T-helper 2 cell treated with Interferon-gamma antibody and Interleukin-4, amounts not matched to agents 5 μg/mL and 100 μg/mL, for 36 hours (primary cell): ENCODE measurements around the gene SNORC.
"Not testable (repeated sequence)": the region's sequence is repeated elsewhere in the genome, so short reads cannot be mapped to it uniquely, and the experiment has no call there.

Source experiments
- DNase-seq: peaks from one replicate; pipeline ENCODE4 v3.0.0; 2021; ENCODE audit warnings: low spot score
- H3K27ac Mint-ChIP-seq: one replicate; pipeline ENCODE4 v1.8.0; 2021; ENCODE audit warnings: mild to moderate bottlenecking, mixed read lengths
- H3K27me3 Mint-ChIP-seq: one replicate; pipeline ENCODE4 v1.8.0; 2021; ENCODE audit warnings: low read depth, mixed read lengths
- H3K36me3 Mint-ChIP-seq: one replicate; pipeline ENCODE4 v1.8.0; 2021; ENCODE audit warnings: low read depth, mixed read lengths
- H3K4me1 Mint-ChIP-seq: one replicate; pipeline ENCODE4 v1.8.0; 2021; ENCODE audit warnings: low read depth, mixed read lengths
- H3K4me3 Mint-ChIP-seq: one replicate; pipeline ENCODE4 v1.8.0; 2022; ENCODE audit warnings: mild to moderate bottlenecking, moderate library complexity, mixed read lengths
- H3K9me3 Mint-ChIP-seq: one replicate; pipeline ENCODE4 v1.8.0; 2021; ENCODE audit warnings: mixed read lengths

Gene SNORC

DNA sequence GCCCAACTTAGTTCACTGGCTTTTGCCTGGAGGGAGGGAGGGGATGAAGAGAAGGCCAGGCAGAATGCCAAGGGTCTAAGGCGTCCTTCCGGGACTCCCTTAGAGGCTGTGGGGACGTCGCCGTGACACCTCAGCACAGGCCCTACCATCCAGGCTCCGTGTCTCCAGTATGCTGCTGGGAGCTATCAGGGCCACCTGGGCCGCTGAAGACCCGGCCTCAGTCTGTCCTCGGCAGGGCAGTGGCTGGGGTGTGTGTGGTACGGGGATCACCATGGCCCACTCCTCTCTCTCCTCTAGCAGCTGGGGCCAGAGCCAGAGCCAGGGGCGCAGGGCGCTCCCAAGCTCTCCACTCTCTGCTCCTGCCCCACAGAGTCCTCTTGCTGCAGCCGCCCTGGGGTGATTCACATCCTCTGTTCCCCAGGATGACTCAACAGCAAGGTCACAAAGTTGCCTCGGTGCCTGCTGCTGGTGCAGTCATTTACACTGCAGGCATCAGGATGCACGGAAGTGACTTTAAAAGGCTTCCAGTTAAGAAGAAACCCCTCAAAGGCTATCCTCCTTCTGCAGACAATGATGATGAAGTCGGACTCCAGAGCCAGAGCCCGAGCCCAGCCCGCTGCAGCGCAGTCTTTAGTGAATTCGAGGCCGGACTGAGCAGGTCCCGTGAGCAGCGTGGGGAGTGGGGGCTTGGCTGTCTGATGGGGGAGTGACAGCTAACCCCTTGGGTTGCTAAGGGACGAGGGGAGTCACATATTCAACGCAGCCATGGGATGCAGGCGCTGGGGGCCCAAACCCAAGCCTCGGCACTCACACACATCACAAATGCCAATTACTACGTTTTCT is 31.9 kb downstream of the SNORC start:
- Mint-ChIP-seq H3K4me3 (no peak overlapping the region), H3K9me3 (no peaks in the 10 kb centered on the region), H3K36me3 (no peaks in the 10 kb centered on the region), H3K27ac (no peak overlapping the region), H3K4me1 (no peaks in the 10 kb centered on the region), H3K27me3 (no peaks in the 10 kb centered on the region)
- DNase-seq, result peak; percentile 60

DNA sequence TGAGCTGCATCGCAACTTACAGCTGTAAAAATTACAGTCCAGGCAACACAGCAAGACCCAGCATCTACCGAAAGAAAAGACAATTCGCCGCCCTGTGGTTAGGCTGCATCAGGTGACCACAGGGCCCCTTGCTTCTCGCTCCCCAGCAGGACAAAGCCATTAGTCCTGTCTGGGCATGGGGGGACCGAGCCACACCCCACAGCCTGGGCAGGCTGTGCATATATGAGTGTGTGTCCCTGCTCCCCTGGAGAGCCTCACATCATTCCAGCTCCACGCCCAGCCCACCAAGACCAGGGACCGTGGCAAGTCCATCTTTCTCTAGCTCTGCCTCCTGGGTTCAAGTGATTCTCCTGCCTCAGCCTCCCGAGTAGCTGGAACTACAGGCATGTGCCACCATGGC is 33.9 kb downstream of the SNORC start:
- H3K36me3 Mint-ChIP-seq, result no peaks in the 10 kb centered on the region
- H3K27me3 Mint-ChIP-seq, result no peaks in the 10 kb centered on the region
- no peaks in the 10 kb centered on the region for H3K9me3 Mint-ChIP-seq
- H3K4me1 Mint-ChIP-seq, result no peaks in the 10 kb centered on the region
- H3K4me3 Mint-ChIP-seq, result no peak overlapping the region
- no peak overlapping the region for H3K27ac Mint-ChIP-seq
- DNase-seq, result no peak

GRCh38 chr2:232906867-232907717 is 37.0 kb downstream of the SNORC start:
- Mint-ChIP-seq H3K27me3 (peaks cover 18% of the 10 kb centered on the region), H3K9me3 (peaks cover 15% of the 10 kb centered on the region)
- not testable (repeated sequence) for H3K36me3 Mint-ChIP-seq, H3K27ac Mint-ChIP-seq, H3K4me3 Mint-ChIP-seq, DNase-seq, H3K4me1 Mint-ChIP-seq

- not testable (repeated sequence) for H3K36me3 Mint-ChIP-seq, H3K4me3 Mint-ChIP-seq, H3K4me1 Mint-ChIP-seq, H3K27ac Mint-ChIP-seq, DNase-seq
- Mint-ChIP-seq H3K9me3 (peaks cover 15% of the 10 kb centered on the region), H3K27me3 (peaks cover 18% of the 10 kb centered on the region)
Measured at GRCh38 chr2:232907718-232908085, 37.6 kb downstream of the SNORC start.

DNA sequence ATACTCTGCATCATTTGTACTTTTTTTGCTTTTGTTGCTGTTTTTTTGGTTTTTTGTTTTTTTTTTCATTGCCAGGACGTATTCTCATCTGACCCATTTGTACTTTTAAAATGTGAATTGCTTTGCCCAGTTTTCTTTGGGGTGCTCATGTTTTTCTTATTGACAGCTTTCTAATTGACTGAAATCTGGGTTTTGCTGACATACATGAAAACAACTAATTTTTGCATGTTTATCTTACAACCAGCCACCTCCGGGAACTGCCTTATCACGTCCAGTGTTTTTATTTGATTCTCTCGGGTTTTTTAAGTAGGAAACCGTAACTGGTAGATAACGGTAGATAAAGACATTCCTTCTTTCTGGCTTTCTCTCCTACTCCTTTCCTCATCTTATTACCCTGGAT is 38.6 kb downstream of the SNORC start:
- peaks cover 15% of the 10 kb centered on the region for H3K9me3 Mint-ChIP-seq
- no peak for DNase-seq
- H3K4me1 Mint-ChIP-seq, result no peaks in the 10 kb centered on the region
- peaks cover 20% of the 10 kb centered on the region for H3K27me3 Mint-ChIP-seq
- H3K4me3 Mint-ChIP-seq, result no peak overlapping the region
- no peak overlapping the region for H3K27ac Mint-ChIP-seq
- no peaks in the 10 kb centered on the region for H3K36me3 Mint-ChIP-seq

DNA sequence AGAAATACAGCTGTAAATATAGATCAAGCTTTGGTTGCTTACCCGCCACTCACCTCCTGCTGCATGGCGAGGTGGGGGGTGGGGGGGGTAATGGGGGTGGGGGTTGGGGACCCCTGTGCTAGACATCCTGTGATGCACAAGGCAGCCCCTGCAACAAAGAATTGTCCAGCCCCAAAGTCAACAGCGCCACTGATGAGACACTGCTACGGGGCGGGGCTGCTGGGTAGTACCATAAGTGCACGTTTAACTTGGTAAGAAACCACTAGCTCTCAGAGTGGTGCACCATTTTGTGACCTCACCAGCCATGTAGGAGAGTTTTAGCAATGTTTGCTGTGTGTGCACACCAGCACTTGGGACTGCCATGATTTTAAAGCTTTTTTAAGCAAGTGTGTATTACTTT is 40.3 kb downstream of the SNORC start:
- no peak overlapping the region for H3K4me3 Mint-ChIP-seq
- no peak overlapping the region for H3K27ac Mint-ChIP-seq
- peaks cover 15% of the 10 kb centered on the region for H3K9me3 Mint-ChIP-seq
- H3K36me3 Mint-ChIP-seq, result no peaks in the 10 kb centered on the region
- peaks cover 26% of the 10 kb centered on the region for H3K27me3 Mint-ChIP-seq
- no peaks in the 10 kb centered on the region for H3K4me1 Mint-ChIP-seq
- no peak for DNase-seq

DNA sequence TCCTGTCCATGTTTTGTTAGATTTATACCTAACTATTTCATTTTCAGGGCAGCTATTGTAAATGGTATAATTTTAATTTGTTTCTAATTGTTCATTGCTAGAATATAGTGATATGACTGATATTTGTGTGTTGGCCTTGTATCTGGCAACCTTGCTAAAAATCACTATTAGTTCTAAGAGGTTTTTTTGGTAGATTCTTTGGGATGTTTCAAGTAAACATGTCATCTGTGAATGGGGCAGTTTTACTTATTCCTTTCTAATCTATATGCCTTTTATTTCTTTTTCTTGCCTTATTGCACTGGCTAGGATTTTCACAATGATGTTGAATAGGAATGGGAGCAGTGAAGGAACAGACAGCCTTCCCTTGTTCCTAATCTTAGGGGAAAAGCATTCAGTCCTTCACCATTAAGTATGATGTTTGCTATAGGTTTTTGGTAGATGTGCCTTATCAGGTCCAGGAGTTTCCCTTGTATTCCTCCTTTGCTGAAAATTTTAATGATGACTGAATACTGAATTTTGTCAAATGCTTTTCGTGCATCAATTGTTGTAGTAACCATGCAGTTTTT is 41.7 kb downstream of the SNORC start:
- DNase-seq, result no peak
- Mint-ChIP-seq H3K27me3 (peaks cover 30% of the 10 kb centered on the region), H3K27ac (no peak overlapping the region), H3K36me3 (no peaks in the 10 kb centered on the region), H3K4me3 (no peak overlapping the region), H3K4me1 (no peaks in the 10 kb centered on the region), H3K9me3 (peaks cover 15% of the 10 kb centered on the region)

DNA sequence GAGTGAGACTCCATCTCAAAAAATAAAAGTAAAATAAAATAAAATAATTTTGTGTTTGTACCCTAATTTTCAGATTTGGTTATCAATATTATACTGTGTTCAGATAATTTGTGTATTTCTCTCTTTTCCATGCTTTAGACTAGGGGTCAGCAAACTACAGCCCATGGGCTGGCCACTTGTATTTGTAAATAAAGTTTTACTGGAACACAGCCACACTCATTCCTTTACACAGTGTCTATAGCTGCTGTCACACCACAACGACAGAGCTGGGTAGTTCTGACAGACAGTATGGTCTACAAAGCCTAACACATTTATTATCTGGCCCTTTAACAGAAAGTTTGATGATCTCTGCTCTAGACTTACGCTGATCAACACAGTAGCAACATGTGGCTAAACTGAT is 43.8 kb downstream of the SNORC start:
- DNase-seq, result no peak
- Mint-ChIP-seq H3K4me1 (no peaks in the 10 kb centered on the region), H3K27me3 (peaks cover 31% of the 10 kb centered on the region), H3K36me3 (no peaks in the 10 kb centered on the region), H3K9me3 (peaks cover 15% of the 10 kb centered on the region), H3K4me3 (no peak overlapping the region), H3K27ac (no peak overlapping the region)

- H3K27ac Mint-ChIP-seq, result no peak overlapping the region
- no peaks in the 10 kb centered on the region for H3K4me1 Mint-ChIP-seq
- H3K4me3 Mint-ChIP-seq, result no peak overlapping the region
- no peak for DNase-seq
- H3K27me3 Mint-ChIP-seq, result peaks cover 13% of the 10 kb centered on the region
- H3K9me3 Mint-ChIP-seq, result no peaks in the 10 kb centered on the region
- no peaks in the 10 kb centered on the region for H3K36me3 Mint-ChIP-seq
Measured at GRCh38 chr2:232919141-232919540, 49.1 kb downstream of the SNORC start.

GRCh38 chr2:232920055-232920454 is 50.0 kb downstream of the SNORC start:
- H3K36me3 Mint-ChIP-seq, result no peaks in the 10 kb centered on the region
- H3K4me1 Mint-ChIP-seq, result no peaks in the 10 kb centered on the region
- no peak for DNase-seq
- H3K4me3 Mint-ChIP-seq, result no peak overlapping the region
- H3K27ac Mint-ChIP-seq, result no peak overlapping the region
- H3K27me3 Mint-ChIP-seq, result peaks cover 19% of the 10 kb centered on the region
- H3K9me3 Mint-ChIP-seq, result no peaks in the 10 kb centered on the region

DNA sequence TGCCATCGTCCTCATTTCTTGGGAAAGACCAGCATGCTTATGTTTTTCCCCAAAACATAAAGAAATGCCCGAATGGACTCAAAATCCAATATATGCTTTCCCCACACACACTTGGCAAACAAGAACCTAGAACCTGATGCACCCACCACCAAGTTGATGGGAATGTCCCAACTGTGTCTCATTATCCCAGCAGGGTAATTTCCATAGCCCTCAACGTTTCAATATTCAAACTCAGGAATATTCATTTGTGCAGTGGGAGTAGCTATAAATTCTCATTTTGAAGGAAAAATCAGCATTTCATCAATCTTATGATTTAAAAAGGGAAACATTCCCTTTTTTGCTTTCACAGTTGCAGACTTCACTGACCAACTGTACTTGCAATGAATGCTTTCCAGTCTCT is 50.7 kb downstream of the SNORC start:
- H3K4me1 Mint-ChIP-seq, result no peaks in the 10 kb centered on the region
- H3K9me3 Mint-ChIP-seq, result no peaks in the 10 kb centered on the region
- no peaks in the 10 kb centered on the region for H3K36me3 Mint-ChIP-seq
- DNase-seq, result no peak
- H3K4me3 Mint-ChIP-seq, result no peak overlapping the region
- no peak overlapping the region for H3K27ac Mint-ChIP-seq
- H3K27me3 Mint-ChIP-seq, result peaks cover 21% of the 10 kb centered on the region

- Mint-ChIP-seq H3K36me3 (no peaks in the 10 kb centered on the region), H3K4me1 (no peaks in the 10 kb centered on the region), H3K27me3 (peaks cover 37% of the 10 kb centered on the region), H3K27ac (no peak overlapping the region), H3K4me3 (no peak overlapping the region), H3K9me3 (no peaks in the 10 kb centered on the region)
- no peak for DNase-seq
Measured at GRCh38 chr2:232924433-232924832, 54.4 kb downstream of the SNORC start.

DNA sequence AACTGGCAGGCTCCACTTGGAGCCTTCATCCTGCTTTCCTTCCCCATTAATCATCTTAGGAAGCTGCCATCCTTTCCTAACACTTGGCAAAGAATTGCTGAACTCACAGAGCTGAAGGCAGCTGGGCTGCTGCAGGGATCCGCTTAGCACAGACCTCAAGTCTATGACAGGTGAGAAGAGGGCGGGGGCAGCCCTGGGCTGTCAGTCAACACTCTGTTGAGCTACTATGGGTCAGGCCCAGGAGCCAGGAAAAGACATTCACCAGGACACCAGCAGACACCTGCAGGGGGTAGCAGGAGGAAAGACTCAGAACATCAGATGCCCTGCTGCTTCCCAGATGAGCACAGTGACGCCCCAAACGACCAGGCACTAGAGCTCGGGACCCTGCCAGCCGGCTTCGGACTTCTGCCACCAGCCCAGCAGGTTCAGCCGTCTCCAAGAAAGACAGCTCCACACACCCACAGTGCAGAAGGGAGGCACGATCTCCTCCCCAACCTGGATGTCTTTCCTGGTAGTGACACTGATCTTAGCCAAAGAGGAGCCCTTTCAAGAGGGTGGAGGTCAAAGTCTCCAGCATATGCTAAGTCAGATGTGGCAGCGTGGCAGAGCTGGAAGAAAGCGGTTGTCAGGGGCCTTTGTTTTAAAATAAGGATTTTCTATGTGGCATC is 55.2 kb downstream of the SNORC start:
- H3K4me1 Mint-ChIP-seq, result no peaks in the 10 kb centered on the region
- no peaks in the 10 kb centered on the region for H3K9me3 Mint-ChIP-seq
- peaks cover 44% of the 10 kb centered on the region for H3K27me3 Mint-ChIP-seq
- H3K27ac Mint-ChIP-seq, result no peak overlapping the region
- H3K4me3 Mint-ChIP-seq, result no peak overlapping the region
- no peak for DNase-seq
- H3K36me3 Mint-ChIP-seq, result no peaks in the 10 kb centered on the region

DNA sequence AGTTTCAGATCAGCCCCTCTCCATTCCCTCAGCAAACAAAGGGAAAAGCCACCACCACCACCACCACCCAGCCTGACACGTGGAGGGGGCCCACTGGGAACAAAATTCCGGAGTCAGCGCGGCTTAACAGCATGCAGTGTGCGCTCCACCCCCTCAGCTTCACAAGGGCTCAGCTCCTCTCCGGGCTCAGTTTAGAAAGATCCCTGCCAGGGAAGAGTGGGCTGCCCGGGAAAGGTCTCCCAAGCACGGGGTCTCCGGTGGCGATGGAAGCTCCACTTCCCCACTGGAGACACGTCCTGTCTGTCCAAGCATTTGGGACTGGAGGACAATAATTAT is 55.7 kb downstream of the SNORC start:
- H3K4me3 Mint-ChIP-seq, result no peak overlapping the region
- H3K4me1 Mint-ChIP-seq, result no peaks in the 10 kb centered on the region
- peaks cover 50% of the 10 kb centered on the region for H3K27me3 Mint-ChIP-seq
- H3K27ac Mint-ChIP-seq, result no peak overlapping the region
- H3K9me3 Mint-ChIP-seq, result no peaks in the 10 kb centered on the region
- no peak for DNase-seq
- H3K36me3 Mint-ChIP-seq, result no peaks in the 10 kb centered on the region
